ENCODE data around the gene CAMTA1.

CAMTA1 gene

GRCh38 chr1:7388488-7389185, 603.4 kb downstream of the CAMTA1 start:
- no peak for DNase-seq
- TF ChIP-seq GATA1 (IDR thresholded peaks at IDR 0.05; ENCODE audit: low read depth, low read length) (no peak), POLR2A (IDR thresholded peaks at IDR 0.05; ENCODE audit: low read length) (no peak)

DNA sequence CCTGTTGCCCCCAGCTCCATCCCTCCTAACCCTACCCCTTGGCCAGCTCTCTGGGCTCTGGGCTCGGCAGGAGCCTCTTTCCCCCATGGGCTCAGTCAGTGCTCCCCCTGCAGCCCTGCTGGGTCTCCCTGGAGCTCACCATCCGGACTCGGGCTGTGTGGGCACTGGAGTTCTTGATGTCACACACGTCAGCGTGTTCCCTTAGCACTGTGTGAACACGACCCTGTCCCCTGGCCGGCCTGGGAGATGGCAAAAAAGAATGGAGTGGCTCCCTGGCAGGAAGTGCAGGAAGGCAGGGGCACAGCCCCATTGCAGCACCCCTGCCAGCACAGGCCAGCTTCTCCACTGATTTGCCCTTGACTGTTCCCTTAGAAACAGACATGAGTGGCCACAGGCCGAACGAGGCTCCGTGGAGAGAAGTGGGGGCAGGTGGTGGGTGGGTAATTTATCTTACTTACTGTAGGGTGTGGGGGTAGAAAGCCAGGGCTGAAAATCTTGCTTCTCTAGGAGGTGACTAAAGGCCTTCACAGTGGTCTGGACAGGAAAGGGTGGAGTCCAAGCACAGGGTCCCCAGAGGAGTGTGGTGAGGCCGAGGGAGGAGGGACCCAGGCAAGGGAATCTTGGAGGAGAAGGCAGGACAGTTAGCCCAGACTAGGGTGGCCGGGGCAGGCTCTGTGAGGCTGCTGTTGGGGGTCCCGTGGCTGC, 604.1 kb downstream of the CAMTA1 start:
- no peak for DNase-seq
- TF ChIP-seq POLR2A (IDR thresholded peaks at IDR 0.05; ENCODE audit: low read length) (no peak), GATA1 (IDR thresholded peaks at IDR 0.05; ENCODE audit: low read depth, low read length) (no peak)

DNA sequence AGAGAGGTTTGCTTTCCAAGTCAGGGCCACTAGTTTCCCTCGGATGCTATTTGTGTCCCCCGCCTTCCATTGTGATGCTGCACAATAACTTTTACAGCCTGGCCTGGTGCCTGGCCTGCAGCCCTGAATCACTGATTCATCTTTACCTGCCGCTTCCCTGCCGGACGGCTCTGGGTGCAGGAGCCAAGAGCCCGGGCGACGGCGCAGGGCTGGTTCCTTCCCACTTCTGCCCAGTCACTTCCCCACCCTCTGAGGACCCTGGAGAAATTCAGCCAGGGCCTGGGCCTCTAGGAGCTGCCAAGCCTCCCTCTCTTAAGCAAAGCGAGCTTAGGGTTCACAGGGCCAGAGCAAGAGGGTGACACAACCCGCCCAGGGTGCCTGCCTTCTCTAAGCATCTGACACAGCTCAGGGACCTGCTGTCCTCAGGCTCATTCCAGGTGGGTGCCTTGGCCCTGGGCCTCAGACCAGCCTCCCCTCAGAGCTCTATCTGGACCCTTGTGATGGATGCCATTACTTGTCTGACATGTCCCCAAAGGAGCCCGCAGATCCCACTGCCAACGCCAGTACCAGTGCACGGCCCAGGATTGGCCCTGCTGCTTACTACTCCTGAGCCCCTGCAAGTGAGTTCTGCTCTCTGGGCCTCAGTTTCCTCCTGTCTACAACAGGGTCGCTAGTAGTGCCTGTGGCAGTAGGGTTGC, 604.8 kb downstream of the CAMTA1 start:
- DNase-seq, result no peak
- TF ChIP-seq POLR2A (IDR thresholded peaks at IDR 0.05; ENCODE audit: low read length) (no peak), GATA1 (IDR thresholded peaks at IDR 0.05; ENCODE audit: low read depth, low read length) (no peak)

GRCh38 chr1:7390604-7391000, 605.3 kb downstream of the CAMTA1 start:
- no peak for DNase-seq
- TF ChIP-seq POLR2A (IDR thresholded peaks at IDR 0.05; ENCODE audit: low read length) (no peak), GATA1 (IDR thresholded peaks at IDR 0.05; ENCODE audit: low read depth, low read length) (no peak)

GRCh38 chr1:7393136-7393535, 607.9 kb downstream of the CAMTA1 start:
- no peak for TF ChIP-seq POLR2A (IDR thresholded peaks at IDR 0.05; ENCODE audit: low read length)
- no peak for TF ChIP-seq GATA1 (IDR thresholded peaks at IDR 0.05; ENCODE audit: low read depth, low read length)
- no peak for DNase-seq

- DNase-seq, result no peak
- TF ChIP-seq POLR2A (IDR thresholded peaks at IDR 0.05; ENCODE audit: low read length) (no peak), GATA1 (IDR thresholded peaks at IDR 0.05; ENCODE audit: low read depth, low read length) (no peak)
Measured at GRCh38 chr1:7395251-7395650, 610.0 kb downstream of the CAMTA1 start.

DNA sequence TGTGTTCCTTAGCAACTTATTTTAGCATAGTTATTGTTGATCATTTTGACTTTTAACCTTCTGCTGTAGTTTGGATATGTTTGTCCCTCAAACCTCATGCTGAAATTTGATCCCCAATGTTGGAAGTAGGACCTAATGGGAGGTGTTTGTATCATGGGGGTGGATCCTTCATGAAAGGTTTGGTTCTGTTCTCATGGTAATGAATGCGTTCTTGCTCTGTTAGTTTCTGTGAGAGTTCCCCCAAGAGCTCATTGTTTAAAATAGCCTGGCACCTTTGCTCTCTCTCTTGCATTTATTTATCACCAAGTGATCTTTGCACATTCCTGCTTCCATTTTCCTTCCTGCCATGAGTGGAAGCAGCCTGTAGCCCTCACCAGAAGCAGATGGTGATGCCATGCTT, 613.7 kb downstream of the CAMTA1 start:
- TF ChIP-seq GATA1 (IDR thresholded peaks at IDR 0.05; ENCODE audit: low read depth, low read length) (no peak), POLR2A (IDR thresholded peaks at IDR 0.05; ENCODE audit: low read length) (no peak)
- DNase-seq, result no peak

DNA sequence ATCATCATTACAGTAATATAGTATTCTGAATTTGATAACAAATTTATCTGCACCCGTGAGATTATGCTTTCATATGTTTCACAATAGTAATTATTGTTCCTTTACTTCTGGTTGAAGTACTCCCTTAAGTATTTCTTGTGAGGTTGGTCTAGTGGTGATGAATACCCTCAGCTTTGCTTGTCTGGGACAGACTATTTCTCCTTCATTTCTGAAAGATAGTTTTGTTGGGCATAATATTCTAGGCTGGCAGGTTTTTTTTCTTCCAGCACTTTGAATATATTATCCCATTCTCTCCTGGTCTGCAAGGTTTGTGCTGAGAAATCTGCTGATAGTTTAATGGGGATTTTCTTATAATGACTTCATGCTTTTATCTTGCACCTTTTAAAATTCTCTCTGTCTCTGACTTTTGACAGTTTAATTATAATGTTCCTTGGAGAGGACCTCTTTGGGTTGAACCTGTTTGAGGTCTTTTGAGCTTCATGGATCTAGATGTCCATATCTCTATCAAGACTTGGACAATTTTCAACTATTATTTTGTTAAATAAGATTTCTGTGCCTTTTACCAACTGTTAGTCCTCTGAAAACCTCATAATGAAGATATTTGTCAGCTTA, 614.4 kb downstream of the CAMTA1 start:
- no peak for DNase-seq
- TF ChIP-seq POLR2A (IDR thresholded peaks at IDR 0.05; ENCODE audit: low read length) (no peak), GATA1 (IDR thresholded peaks at IDR 0.05; ENCODE audit: low read depth, low read length) (no peak)

GRCh38 chr1:7400566-7400965, 615.3 kb downstream of the CAMTA1 start:
- no peak for DNase-seq
- no peak for TF ChIP-seq POLR2A (IDR thresholded peaks at IDR 0.05; ENCODE audit: low read length)
- no peak for TF ChIP-seq GATA1 (IDR thresholded peaks at IDR 0.05; ENCODE audit: low read depth, low read length)

- no peak for DNase-seq
Measured at GRCh38 chr1:7401814-7402547, 616.7 kb downstream of the CAMTA1 start.

GRCh38 chr1:7402548-7402850, 617.2 kb downstream of the CAMTA1 start:
- TF ChIP-seq GATA1 (IDR thresholded peaks at IDR 0.05; ENCODE audit: low read depth, low read length), result no peak
- no peak for TF ChIP-seq POLR2A (IDR thresholded peaks at IDR 0.05; ENCODE audit: low read length)
- DNase-seq, result no peak

More at GRCh38 chr1:7401814-7402547, 616.7 kb downstream of the CAMTA1 start:
- no peak for TF ChIP-seq GATA1 (IDR thresholded peaks at IDR 0.05; ENCODE audit: low read depth, low read length)
- TF ChIP-seq POLR2A (IDR thresholded peaks at IDR 0.05; ENCODE audit: low read length), result no peak

GRCh38 chr1:7403265-7404045, 618.2 kb downstream of the CAMTA1 start:
- no peak for TF ChIP-seq POLR2A (IDR thresholded peaks at IDR 0.05; ENCODE audit: low read length)
- no peak for TF ChIP-seq GATA1 (IDR thresholded peaks at IDR 0.05; ENCODE audit: low read depth, low read length)
- DNase-seq, result no peak

Measured in erythroblast (primary cell).